ENCODE data around the gene GZMA. TPM values are rescaled to one million over a fixed set of nuclear protein-coding genes. Genes with fewer than 3 reads are reported as not detected.
A peak's percentile ranks its signal among the peaks of the same experiment; 100 is the strongest.

Gene GZMA
- total RNA-seq, 4 donors from 2014 or later = not detected

DNA sequence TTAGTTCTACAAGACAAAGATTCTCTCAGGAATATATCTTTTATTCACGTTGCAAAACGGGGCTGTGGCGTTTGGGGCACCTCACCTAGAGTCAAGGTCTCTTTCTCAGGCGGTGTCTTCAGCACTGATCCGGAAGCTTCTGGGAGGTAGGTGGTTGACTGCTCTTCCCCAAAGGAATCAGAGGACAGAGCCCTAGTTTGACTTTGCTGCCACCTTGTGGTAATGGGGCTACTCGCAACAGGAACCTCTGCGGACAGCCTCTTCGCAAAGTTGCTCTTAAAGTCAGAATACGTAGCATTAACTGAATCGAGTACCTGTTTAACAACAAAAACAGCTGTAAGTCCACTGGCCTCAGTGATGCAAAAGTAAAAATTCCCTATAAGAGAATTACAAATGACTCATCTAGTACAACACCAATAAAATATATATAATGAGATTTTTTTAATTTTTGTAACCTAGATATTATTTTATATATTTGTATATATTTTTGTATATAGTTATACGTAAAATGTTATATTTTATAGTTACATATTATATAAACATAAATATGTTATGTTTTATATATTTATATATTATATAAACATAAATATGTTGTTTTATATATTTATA is 44.2 kb downstream of the GZMA start:
- Histone ChIP-seq H3K27me3 (peaks cover 9% of the 10 kb centered on the region), H3K4me1 (peaks cover under 1% of the 10 kb centered on the region), H3K9me3 (no peaks in the 10 kb centered on the region), H3K4me3 (no peak overlapping the region), H3K27ac (no peak overlapping the region), H3K36me3 (no peaks in the 10 kb centered on the region)
- TF ChIP-seq, protein P1, sequence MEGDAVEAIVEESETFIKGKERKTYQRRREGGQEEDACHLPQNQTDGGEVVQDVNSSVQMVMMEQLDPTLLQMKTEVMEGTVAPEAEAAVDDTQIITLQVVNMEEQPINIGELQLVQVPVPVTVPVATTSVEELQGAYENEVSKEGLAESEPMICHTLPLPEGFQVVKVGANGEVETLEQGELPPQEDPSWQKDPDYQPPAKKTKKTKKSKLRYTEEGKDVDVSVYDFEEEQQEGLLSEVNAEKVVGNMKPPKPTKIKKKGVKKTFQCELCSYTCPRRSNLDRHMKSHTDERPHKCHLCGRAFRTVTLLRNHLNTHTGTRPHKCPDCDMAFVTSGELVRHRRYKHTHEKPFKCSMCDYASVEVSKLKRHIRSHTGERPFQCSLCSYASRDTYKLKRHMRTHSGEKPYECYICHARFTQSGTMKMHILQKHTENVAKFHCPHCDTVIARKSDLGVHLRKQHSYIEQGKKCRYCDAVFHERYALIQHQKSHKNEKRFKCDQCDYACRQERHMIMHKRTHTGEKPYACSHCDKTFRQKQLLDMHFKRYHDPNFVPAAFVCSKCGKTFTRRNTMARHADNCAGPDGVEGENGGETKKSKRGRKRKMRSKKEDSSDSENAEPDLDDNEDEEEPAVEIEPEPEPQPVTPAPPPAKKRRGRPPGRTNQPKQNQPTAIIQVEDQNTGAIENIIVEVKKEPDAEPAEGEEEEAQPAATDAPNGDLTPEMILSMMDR (IDR thresholded peaks at IDR 0.05) = peak; percentile 80 to 85
- TF ChIP-seq POLR2AphosphoS5 (IDR thresholded peaks at IDR 0.05) = no peak
- WGBS = 7% methylated on average over 11 of the region's 11 CpGs
- peak; percentile 79 to 82 for DNase-seq (ENCODE audit: low spot score in 2 of 2)

DNA sequence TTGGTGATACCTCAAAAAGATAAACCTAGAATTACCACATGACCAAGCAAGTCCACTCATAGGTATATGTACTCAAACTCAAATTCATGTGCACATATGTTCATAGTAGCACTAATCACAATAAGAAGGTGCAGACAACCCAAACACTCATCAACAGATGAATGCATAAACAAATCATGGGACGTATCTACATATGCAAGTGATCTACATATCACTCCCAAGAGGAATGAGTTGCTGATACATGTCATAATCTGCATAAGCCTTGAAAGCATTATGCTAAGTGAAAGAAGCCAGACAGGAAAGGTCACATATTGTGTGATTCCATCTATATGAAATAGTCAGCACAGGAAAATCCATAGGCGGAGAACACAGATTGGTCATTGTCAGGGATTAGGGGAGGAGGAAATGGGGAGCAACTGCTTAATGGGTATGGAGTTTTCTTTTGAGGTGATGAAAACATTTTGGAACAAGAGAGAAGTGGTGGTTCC is 46.9 kb downstream of the GZMA start:
- no peak for DNase-seq (ENCODE audit: low spot score in 2 of 2)
- Histone ChIP-seq H3K4me3 (no peak overlapping the region), H3K36me3 (no peaks in the 10 kb centered on the region), H3K27me3 (peaks cover 13% of the 10 kb centered on the region), H3K9me3 (no peaks in the 10 kb centered on the region), H3K4me1 (peaks cover 5% of the 10 kb centered on the region), H3K27ac (no peak overlapping the region)
- WGBS = 48% methylated on average over 2 of the region's 2 CpGs
- no peak for TF ChIP-seq POLR2A (IDR thresholded peaks at IDR 0.05)
- TF ChIP-seq EP300 (IDR thresholded peaks at IDR 0.05) = no peak
- no peak for TF ChIP-seq POLR2AphosphoS5 (IDR thresholded peaks at IDR 0.05)
- TF ChIP-seq, protein P1 (IDR thresholded peaks at IDR 0.05) = no peak

DNA sequence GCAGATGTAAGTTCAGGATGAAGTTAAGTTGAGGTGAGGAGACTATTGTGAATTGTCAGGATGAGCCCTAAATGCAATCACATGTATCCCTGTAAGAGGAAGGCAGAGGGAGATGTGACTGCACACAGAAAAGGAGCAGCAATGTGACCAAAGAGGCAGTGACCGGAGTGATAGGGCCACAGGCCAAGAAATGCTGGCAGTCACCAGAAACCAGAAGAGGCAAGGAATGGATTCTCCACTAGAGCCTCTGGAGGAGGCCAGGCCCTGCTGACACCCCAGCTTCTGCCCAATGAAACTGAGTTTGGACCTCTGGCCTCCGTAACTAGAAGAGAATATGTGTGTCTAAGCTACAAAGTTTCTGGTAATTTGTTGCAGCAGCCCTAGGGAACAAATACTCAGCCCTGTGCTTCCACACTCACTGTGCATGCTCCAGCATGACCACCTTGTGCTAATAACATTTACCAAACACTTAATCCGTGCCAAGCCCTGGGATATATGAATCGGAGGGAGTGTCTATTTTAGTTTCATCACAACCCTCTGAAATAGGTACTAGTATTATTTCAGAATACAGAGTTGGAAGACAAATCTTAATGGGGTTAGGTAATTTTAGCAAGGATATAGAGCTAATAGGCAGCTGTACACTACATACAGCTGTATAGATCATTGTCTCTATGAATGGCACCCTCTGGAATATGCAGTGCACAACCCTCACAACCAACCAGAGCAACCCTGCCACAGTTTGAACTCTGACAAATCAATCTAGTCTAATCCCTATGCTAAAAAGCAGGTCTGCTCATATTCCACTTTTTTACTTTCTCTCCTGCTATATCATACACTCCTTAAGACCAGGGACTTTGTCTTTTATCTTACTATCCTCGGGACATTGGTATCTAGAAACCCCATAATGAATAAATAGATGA is 49.7 kb downstream of the GZMA start:
- Histone ChIP-seq H3K4me1 (peaks cover 5% of the 10 kb centered on the region), H3K36me3 (no peaks in the 10 kb centered on the region), H3K4me3 (no peak overlapping the region), H3K27me3 (peaks cover 7% of the 10 kb centered on the region), H3K9me3 (no peaks in the 10 kb centered on the region), H3K27ac (peak overlapping the region; percentile 34)
- TF ChIP-seq POLR2AphosphoS5 (IDR thresholded peaks at IDR 0.05) = no peak
- TF ChIP-seq, protein P1 (IDR thresholded peaks at IDR 0.05) = no peak
- TF ChIP-seq POLR2A (IDR thresholded peaks at IDR 0.05) = no peak
- TF ChIP-seq EP300 (IDR thresholded peaks at IDR 0.05) = no peak
- 35% methylated on average over 5 of the region's 5 CpGs for WGBS
- DNase-seq (ENCODE audit: low spot score in 2 of 2) = no peak

DNA sequence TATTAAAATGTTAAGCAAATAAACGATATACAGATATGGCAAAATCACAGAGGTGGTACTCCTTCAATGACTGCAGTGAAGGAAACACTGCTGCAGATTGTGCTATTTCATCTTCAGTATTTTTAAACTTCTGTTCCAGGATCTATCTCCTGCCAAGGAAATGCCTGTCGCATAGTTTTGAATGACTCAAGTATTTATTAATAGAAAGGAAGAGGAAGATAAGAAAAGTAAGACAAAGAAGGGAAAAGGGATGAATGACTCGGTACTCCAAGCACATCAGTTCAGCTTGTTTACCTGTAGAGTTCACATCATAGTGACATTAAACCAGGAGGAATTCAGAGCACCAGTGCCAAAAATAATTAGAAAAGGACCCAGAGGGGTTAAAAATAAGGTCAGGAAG is 52.4 kb downstream of the GZMA start:
- no peak overlapping the region for H3K27ac ChIP-seq
- DNase-seq (ENCODE audit: low spot score in 2 of 2) = no peak
- no peak overlapping the region for H3K4me3 ChIP-seq
- WGBS = 29% methylated on average over 3 of the region's 3 CpGs
- TF ChIP-seq EP300 (IDR thresholded peaks at IDR 0.05) (no peak), POLR2A (IDR thresholded peaks at IDR 0.05) (no peak), POLR2AphosphoS5 (IDR thresholded peaks at IDR 0.05) (no peak)
- TF ChIP-seq, protein P1 (IDR thresholded peaks at IDR 0.05) = no peak
- no peaks in the 10 kb centered on the region for H3K36me3 ChIP-seq
- H3K27me3 ChIP-seq = peaks cover 7% of the 10 kb centered on the region
- H3K9me3 ChIP-seq = no peaks in the 10 kb centered on the region
- peaks cover 7% of the 10 kb centered on the region for H3K4me1 ChIP-seq

Other genes starting within 250 kb of the GZMA start
- gene ESM1, start 117.1 kb upstream of the GZMA start, total RNA-seq = under 1 TPM in 2 of 4 donors, not detected in 2; 0.38 to 0.49 TPM
- gene GZMK, start 78.4 kb upstream of the GZMA start, total RNA-seq = 1 to 10 TPM in 1 of 4 donors, under 1 TPM in 2, not detected in 1; 0.31 to 2.1 (median 0.42) TPM
- gene GPX8, start 57.5 kb downstream of the GZMA start, total RNA-seq = 1 to 10 TPM; 5.1 to 7.9 (median 5.8) TPM
- not detected for gene CDC20B, start 70.5 kb downstream of the GZMA start, total RNA-seq
- gene MCIDAS, start 124.7 kb downstream of the GZMA start, total RNA-seq = not detected
- gene CCNO, start 131.0 kb downstream of the GZMA start, total RNA-seq = 1 to 10 TPM; 1.0 to 3.8 (median 2.4) TPM
- 10 to 100 TPM; 16.5 to 32.9 (median 25.9) TPM for gene DHX29, start 205.0 kb downstream of the GZMA start, total RNA-seq
- 100 to 1,000 TPM in 1 of 4 donors, 10 to 100 TPM in 3; 50.0 to 131 (median 70.8) TPM for gene MTREX, start 205.3 kb downstream of the GZMA start, total RNA-seq

Measured in suprapubic skin (tissue), 4 donors.